ENCODE data around the gene PRRT4. TPM values are rescaled to one million over a fixed set of nuclear protein-coding genes. Genes with fewer than 3 reads are reported as not detected.

The PRRT4 gene
- total and polyA plus RNA-seq, 9 of the 15 experiments (the other 6 are each of a cell fraction or from before 2014, with no cell fraction given): not detected

- TF ChIP-seq ARID4B (CRISPR knock-in tag; IDR thresholded peaks at IDR 0.05): 0 out of 2 replicates have a peak, but pooled peaks have one; percentile 63
- TF ChIP-seq SAFB (IDR thresholded peaks at IDR 0.05; ENCODE audit: borderline replicate concordance, low read depth, low read length): no peak
- 0 out of 2 replicates have a peak, but pooled peaks have one; percentile 23 for TF ChIP-seq THAP7 (CRISPR knock-in tag; IDR thresholded peaks at IDR 0.05)
- TF ChIP-seq ZNF311 (CRISPR knock-in tag; IDR thresholded peaks at IDR 0.05): no peak
- TF ChIP-seq MCM2 (IDR thresholded peaks at IDR 0.05; ENCODE audit: low read depth): no peak
- TF ChIP-seq SMARCB1 (IDR thresholded peaks at IDR 0.05; ENCODE audit: insufficient read length, low read depth): no peak
- TF ChIP-seq SIN3B (IDR thresholded peaks at IDR 0.05; ENCODE audit: low read depth): no peak
- no peak for TF ChIP-seq TFAM (CRISPR knock-in tag; conservative IDR thresholded peaks at IDR 0.05)
- TF ChIP-seq ERF (CRISPR knock-in tag; IDR thresholded peaks at IDR 0.05): no peak
- TF ChIP-seq ZNF263 (CRISPR knock-in tag; IDR thresholded peaks at IDR 0.05; ENCODE audit: borderline replicate concordance): peak; percentile 11; the same call in 1 of the 2 replicates
- TF ChIP-seq SNRNP70 (optimal IDR thresholded peaks at IDR 0.05; ENCODE audit: low read depth, low read length): peak; percentile 34
- no peak for TF ChIP-seq FUS (optimal IDR thresholded peaks at IDR 0.05; ENCODE audit: low read depth, low read length)
- no peak for TF ChIP-seq TCF15 (CRISPR knock-in tag; IDR thresholded peaks at IDR 0.05)
- TF ChIP-seq USF2 (CRISPR knock-in tag; IDR thresholded peaks at IDR 0.05): no peak
- TF ChIP-seq ATF3 (IDR thresholded peaks at IDR 0.05): no peak
- TF ChIP-seq ATF3 (CRISPR knock-in tag; conservative IDR thresholded peaks at IDR 0.05): no peak
- TF ChIP-seq DNMT1 (IDR thresholded peaks at IDR 0.05): no peak
- TF ChIP-seq CREB3 (tag; conservative IDR thresholded peaks at IDR 0.05; ENCODE audit: low read depth): no peak
- TF ChIP-seq MTF1 (CRISPR knock-in tag; IDR thresholded peaks at IDR 0.05; ENCODE audit: borderline replicate concordance): no peak
- no peak for TF ChIP-seq HDAC3 (IDR thresholded peaks at IDR 0.05; ENCODE audit: borderline replicate concordance, partially characterized antibody)
- no peak for TF ChIP-seq FOXK1 (CRISPR knock-in tag; IDR thresholded peaks at IDR 0.05; ENCODE audit: borderline replicate concordance)
Measured at GRCh38 chr7:128404886-128405470, 43.5 kb upstream of the PRRT4 start (continued).

All from K562 (cell line).